Measurements from ENCODE around the gene POGLUT2.
A peak's percentile ranks its signal among the peaks of the same experiment; 100 is the strongest.

Gene POGLUT2

DNA sequence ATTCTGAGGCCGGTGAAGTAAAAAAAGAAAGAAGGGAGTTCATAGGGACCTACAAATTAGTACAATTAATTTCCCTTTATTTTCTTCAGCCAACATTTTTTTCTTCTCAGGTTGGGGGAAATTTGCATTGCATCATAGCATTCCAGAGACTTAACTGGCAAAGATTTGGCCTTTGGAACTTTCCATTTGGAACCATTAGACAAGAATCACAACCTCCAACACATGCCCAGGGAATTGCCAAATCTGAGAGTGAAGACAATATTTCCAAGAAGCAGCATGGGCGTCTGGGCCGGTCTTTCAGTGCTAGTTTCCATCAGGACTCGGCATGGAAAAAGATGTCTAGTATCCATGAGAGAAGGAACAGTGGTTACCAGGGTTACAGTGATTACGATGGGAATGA, 40.7 kb upstream of the POGLUT2 start:
- DNase-seq (ENCODE audit: extremely low read depth, low read depth), result no peak
- no peak overlapping the region for H3K4me3 ChIP-seq (replicated peaks; ENCODE audit: low read depth, low read length)
- TF ChIP-seq CTCF (IDR thresholded peaks at IDR 0.05; ENCODE audit: low read depth, low read length, missing control alignments), result no peak

DNA sequence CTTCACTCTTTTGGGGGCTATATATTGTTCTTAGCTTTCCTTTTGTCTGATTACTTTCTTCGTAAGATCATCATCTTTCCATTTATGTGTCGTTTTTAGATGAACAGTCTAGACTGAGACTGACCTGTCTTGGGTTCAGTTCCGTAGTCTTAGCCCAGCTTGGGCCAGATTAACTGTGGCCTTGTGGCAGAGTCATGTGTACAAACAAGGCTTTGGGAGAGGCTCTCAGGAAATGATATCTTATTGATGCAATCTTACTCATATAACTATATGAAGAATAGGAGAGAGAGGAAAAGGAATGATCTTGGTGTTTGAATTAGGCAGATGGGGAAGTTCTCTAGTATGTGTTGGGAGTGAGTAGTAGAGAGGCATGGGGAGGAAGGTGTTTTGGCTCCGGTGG, 40.2 kb upstream of the POGLUT2 start:
- TF ChIP-seq CTCF (IDR thresholded peaks at IDR 0.05; ENCODE audit: low read depth, low read length, missing control alignments), result no peak
- no peak overlapping the region for H3K4me3 ChIP-seq (replicated peaks; ENCODE audit: low read depth, low read length)
- no peak for DNase-seq (ENCODE audit: extremely low read depth, low read depth)

GRCh38 chr13:102838273-102838672, 39.5 kb upstream of the POGLUT2 start:
- H3K4me3 ChIP-seq (replicated peaks; ENCODE audit: low read depth, low read length), result no peak overlapping the region
- TF ChIP-seq CTCF (IDR thresholded peaks at IDR 0.05; ENCODE audit: low read depth, low read length, missing control alignments), result no peak
- no peak for DNase-seq (ENCODE audit: extremely low read depth, low read depth)

DNA sequence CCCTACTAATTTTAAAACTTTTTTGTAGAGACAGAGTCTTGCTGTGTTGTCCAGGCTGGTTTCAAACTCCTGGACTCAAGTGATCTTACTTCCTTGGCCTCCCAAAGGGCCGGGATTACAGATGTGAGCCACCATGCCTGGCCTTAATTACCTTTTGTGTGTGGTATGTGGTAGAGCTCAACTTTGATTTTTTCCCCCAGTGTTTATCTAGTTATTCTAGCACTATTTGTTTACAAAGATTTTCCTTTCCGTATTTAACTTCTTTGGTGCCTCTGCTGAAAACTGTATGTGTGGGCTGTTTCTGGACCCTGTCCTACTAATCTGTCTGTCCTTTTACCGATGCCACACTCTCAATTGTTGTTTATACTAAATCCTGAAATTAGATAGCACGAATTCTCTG, 37.7 kb upstream of the POGLUT2 start:
- no peak overlapping the region for H3K4me3 ChIP-seq (replicated peaks; ENCODE audit: low read depth, low read length)
- no peak for TF ChIP-seq CTCF (IDR thresholded peaks at IDR 0.05; ENCODE audit: low read depth, low read length, missing control alignments)
- DNase-seq (ENCODE audit: extremely low read depth, low read depth), result no peak

DNA sequence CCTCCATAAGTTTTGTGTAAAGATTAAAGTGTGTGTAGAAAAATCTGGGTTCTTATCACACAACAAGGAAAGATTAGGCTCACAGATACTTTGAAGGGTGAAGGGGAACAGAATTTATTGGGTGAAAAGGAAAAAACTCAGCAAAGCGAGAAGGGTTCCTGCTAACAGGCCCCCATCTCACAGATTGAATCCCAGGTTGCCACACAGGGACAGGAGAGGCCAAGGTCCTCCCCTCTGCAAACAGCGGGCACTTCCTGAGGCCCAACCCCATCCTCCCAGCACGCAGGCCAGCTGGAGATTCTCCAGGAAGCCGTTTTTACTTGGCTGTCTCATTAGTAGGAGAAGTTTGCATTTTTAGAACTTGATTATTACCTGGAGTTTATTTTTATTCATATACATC, 31.9 kb upstream of the POGLUT2 start:
- no peak for DNase-seq (ENCODE audit: extremely low read depth, low read depth)
- TF ChIP-seq CTCF (IDR thresholded peaks at IDR 0.05; ENCODE audit: low read depth, low read length, missing control alignments), result no peak
- H3K4me3 ChIP-seq (replicated peaks; ENCODE audit: low read depth, low read length), result no peak overlapping the region

DNA sequence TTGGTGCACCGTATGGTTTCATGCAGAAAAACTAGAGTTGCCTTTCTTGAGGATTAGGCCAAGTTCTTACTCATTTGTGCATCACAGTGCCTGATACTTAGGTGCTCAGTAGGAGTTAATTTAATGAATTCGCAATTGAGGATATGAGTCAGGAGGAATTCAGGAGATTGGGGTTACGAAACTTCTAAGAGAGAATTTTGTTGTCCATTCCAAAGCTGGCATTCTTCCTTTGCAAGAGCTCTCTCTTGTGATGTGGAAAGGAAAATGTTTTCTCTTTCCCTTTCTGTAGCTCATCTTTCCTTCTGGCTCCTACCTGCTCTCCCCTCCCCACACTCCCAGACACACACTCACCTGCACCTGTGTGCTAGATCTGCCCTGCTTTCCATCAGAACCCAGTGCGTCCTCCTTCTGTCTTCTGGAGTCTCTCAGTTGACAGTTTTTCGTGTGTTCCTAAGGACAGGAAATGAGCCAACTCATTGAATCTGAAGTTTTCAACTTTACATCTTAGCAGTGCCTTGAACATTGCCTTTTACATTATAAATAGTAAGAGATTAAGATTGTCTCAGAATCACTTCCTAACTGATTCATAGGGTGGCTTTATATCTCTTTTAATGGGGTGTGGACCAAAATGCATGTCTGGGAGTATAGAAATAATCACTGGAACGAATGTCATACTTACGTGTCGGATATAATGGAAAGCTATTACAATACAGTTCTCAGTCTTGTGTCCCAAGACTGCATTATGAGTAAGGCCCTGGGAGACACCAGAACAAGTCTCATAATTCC, 27.3 kb upstream of the POGLUT2 start:
- H3K4me3 ChIP-seq (replicated peaks; ENCODE audit: low read depth, low read length), result peak overlapping the region; percentile 15
- no peak for TF ChIP-seq CTCF (IDR thresholded peaks at IDR 0.05; ENCODE audit: low read depth, low read length, missing control alignments)
- peak; percentile 62 for DNase-seq (ENCODE audit: extremely low read depth, low read depth)

- no peak overlapping the region for H3K4me3 ChIP-seq (replicated peaks; ENCODE audit: low read depth, low read length)
- DNase-seq (ENCODE audit: extremely low read depth, low read depth), result no peak
- no peak for TF ChIP-seq CTCF (IDR thresholded peaks at IDR 0.05; ENCODE audit: low read depth, low read length, missing control alignments)
Measured at GRCh38 chr13:102825400-102825799, 26.6 kb upstream of the POGLUT2 start.

All from HFF-Myc (cell line).